ENCODE measurements around the gene ELOVL1. TPM values are rescaled to one million over a fixed set of nuclear protein-coding genes. Genes with fewer than 3 reads are reported as not detected.

ELOVL1 gene
- total RNA-seq, 1 donor from 2014 or later: 52.2 TPM

DNA sequence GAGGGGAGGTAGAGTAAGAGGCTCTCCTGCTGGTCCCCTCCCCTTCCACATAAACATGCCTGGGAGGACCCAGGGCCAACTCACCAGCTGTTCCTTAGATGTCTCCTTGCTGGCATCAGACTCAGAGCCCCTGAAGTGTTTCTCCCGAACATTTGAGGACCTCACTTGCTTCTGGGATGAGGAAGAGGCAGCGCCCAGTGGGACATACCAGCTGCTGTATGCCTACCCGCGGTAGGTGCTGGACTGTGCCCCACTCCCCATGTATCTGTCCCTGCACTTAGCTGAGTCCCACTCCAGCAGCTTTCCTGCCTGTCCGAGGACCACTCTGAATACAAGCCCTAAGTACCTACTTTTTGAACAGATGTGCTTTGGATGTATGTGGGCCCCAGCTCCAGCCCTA, 29.8 kb downstream of the ELOVL1 start:
- DNase-seq (ENCODE audit: extremely low spot score, unreplicated experiment): no peak
- Mint-ChIP-seq H3K27ac (no peak overlapping the region), H3K4me1 (ENCODE audit: unreplicated experiment) (no peaks in the 10 kb centered on the region), H3K9me3 (no peaks in the 10 kb centered on the region), H3K4me3 (no peak overlapping the region), H3K36me3 (no peaks in the 10 kb centered on the region), H3K27me3 (peaks cover 10% of the 10 kb centered on the region)
- TF ChIP-seq, protein P1, sequence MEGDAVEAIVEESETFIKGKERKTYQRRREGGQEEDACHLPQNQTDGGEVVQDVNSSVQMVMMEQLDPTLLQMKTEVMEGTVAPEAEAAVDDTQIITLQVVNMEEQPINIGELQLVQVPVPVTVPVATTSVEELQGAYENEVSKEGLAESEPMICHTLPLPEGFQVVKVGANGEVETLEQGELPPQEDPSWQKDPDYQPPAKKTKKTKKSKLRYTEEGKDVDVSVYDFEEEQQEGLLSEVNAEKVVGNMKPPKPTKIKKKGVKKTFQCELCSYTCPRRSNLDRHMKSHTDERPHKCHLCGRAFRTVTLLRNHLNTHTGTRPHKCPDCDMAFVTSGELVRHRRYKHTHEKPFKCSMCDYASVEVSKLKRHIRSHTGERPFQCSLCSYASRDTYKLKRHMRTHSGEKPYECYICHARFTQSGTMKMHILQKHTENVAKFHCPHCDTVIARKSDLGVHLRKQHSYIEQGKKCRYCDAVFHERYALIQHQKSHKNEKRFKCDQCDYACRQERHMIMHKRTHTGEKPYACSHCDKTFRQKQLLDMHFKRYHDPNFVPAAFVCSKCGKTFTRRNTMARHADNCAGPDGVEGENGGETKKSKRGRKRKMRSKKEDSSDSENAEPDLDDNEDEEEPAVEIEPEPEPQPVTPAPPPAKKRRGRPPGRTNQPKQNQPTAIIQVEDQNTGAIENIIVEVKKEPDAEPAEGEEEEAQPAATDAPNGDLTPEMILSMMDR (conservative IDR thresholded peaks at IDR 0.05): no peak

DNA sequence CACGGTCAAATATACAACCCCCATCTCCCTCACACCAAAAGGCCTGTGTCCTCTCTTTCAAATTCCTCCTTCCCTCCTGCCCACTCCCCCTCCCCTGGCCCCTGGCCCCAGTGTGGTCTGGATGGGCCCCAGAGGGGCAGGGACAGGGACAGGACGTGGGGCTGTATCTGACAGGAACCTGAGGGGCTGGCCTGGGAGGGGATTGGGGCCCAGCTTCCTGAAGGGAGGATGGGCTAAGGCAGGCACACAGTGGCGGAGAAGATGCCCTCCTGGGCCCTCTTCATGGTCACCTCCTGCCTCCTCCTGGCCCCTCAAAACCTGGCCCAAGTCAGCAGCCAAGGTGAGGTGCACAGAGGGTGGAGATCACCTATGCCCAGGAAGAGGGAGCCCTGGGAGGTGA, 30.2 kb downstream of the ELOVL1 start, which contains the start of gene MPL:
Gene MPL, plus strand, starts transcription at position 231 of the 400 bp plus-strand sequence. Its CDS starts 31 bp downstream, at position 262.
- TF ChIP-seq, protein P1 (conservative IDR thresholded peaks at IDR 0.05): no peak
- no peaks in the 10 kb centered on the region for H3K36me3 Mint-ChIP-seq
- H3K4me1 Mint-ChIP-seq (ENCODE audit: unreplicated experiment): no peaks in the 10 kb centered on the region
- H3K9me3 Mint-ChIP-seq: no peaks in the 10 kb centered on the region
- H3K4me3 Mint-ChIP-seq: no peak within 1 kb of the TSS
- no peak within 1 kb of the TSS for H3K27ac Mint-ChIP-seq
- no peak for DNase-seq (ENCODE audit: extremely low spot score, unreplicated experiment)
- peaks cover 10% of the 10 kb centered on the region for H3K27me3 Mint-ChIP-seq

DNA sequence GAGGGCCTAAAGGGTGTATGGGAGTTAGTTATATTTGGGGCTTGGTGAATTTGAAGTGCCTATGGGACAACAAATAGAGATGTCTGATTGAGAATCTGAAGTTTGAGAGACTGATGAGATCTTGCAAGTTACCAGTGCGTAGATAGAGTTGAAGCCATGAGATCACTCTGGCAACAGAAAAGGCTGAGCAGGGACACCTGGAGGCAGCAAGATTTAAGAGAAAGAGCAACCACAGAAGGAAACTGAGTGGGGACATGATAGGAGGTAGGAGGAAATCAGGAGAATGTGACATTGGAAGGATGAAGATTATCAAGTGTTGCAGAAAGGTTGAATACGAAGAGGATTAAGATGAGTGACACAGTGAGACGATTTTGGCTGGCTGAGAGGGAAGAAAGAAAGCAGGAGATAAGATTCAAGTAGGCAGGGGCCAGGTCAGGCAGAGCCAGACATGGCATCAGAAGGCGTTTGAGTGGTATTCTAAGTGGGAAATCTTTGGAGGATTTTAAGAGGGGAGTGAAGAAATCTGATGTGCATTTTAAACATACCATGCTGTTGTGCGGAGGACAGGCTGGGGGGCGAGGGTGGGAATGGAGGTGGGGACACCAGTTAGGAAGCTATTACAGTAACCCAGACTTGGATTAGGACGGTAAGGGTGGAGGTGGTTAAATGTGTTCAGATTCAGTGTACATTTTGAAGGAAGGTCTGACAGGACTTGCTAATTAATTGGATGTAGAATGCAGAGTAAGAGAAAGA, 33.2 kb downstream of the ELOVL1 start:
- H3K4me1 Mint-ChIP-seq (ENCODE audit: unreplicated experiment): no peaks in the 10 kb centered on the region
- peaks cover 5% of the 10 kb centered on the region for H3K27me3 Mint-ChIP-seq
- no peaks in the 10 kb centered on the region for H3K9me3 Mint-ChIP-seq
- TF ChIP-seq, protein P1 (conservative IDR thresholded peaks at IDR 0.05): no peak
- no peak for DNase-seq (ENCODE audit: extremely low spot score, unreplicated experiment)
- H3K27ac Mint-ChIP-seq: no peak overlapping the region
- no peaks in the 10 kb centered on the region for H3K36me3 Mint-ChIP-seq
- H3K4me3 Mint-ChIP-seq: no peak overlapping the region

DNA sequence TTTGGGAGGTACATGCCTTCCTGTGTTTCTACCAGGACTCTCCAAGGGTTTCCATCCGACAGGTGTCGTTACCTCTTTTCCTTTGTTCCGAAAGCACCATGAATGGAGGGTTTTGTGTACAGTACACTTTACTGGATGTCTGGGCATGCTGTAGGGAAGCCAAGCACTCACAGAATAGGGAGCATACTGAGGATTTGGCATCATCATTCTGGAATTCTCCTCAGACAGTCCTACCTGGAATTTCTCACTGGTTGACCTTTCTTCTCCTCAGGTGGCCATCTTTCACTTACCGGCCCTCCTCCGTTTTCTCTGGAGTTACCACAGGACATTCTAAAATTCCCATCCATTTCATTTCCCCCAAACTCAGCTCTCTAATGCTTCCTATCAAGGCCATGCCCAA, 36.1 kb downstream of the ELOVL1 start:
- Mint-ChIP-seq H3K4me3 (no peak overlapping the region), H3K36me3 (no peaks in the 10 kb centered on the region), H3K27ac (no peak overlapping the region), H3K27me3 (peaks cover 5% of the 10 kb centered on the region), H3K9me3 (peaks cover 6% of the 10 kb centered on the region), H3K4me1 (ENCODE audit: unreplicated experiment) (no peaks in the 10 kb centered on the region)
- TF ChIP-seq, protein P1 (conservative IDR thresholded peaks at IDR 0.05): no peak
- DNase-seq (ENCODE audit: extremely low spot score, unreplicated experiment): no peak

DNA sequence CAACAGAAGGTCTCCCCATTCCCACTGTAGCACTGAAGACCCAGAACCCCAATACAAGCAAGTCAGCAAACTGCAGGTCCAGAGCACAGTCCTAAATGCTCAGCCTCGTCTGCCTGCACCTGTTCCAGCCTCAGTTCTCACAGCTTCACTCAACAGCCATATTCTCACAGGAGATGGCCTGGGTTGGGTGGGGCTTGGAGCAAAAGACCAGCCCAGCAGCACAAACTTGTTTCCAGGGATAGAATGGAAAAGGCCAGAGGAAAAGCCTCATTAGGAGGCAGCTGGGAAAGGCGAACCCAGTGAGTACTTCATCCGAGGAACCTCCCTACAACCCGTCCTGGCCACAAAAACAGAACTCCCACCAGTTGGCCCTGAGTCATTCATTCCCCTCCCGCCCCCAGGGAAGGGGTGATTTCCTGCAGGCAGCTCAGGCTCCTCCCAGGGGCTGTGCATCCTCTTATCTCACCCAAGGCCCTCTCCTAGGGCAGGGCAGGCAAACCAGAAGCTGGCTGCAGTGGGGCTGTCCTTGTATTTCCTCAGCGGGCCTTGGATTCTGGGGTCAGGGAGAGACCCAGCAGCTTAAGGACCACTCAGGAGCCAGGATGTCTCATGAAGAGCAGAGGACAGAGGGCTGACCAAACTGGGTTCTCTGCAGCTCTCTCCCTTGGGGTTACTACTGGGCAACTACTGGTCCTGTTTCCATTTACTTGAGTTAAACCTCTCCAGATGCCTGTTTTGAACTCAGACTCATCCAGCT, 37.6 kb downstream of the ELOVL1 start:
- Mint-ChIP-seq H3K27me3 (peaks cover 5% of the 10 kb centered on the region), H3K9me3 (peaks cover 6% of the 10 kb centered on the region), H3K4me3 (no peak overlapping the region), H3K27ac (no peak overlapping the region), H3K36me3 (no peaks in the 10 kb centered on the region), H3K4me1 (ENCODE audit: unreplicated experiment) (no peaks in the 10 kb centered on the region)
- TF ChIP-seq, protein P1 (conservative IDR thresholded peaks at IDR 0.05): no peak
- no peak for DNase-seq (ENCODE audit: extremely low spot score, unreplicated experiment)
